Stimulated activated CD8-positive, alpha-beta memory T cell treated with anti-CD3 and anti-CD28 coated beads, Interleukin-15, amount 100 ng/mL, for 24 hours (primary cell): ENCODE results near the gene PIP5K1B.

ENCODE experiments used
- DNase-seq: peaks from one replicate; pipeline ENCODE4 v3.0.0-alpha.2; 2020; ENCODE audit warnings: low read depth

The PIP5K1B gene

GRCh38 chr9:68859347-68859746 is 154.3 kb downstream of the PIP5K1B start:
- no peak for DNase-seq

DNA sequence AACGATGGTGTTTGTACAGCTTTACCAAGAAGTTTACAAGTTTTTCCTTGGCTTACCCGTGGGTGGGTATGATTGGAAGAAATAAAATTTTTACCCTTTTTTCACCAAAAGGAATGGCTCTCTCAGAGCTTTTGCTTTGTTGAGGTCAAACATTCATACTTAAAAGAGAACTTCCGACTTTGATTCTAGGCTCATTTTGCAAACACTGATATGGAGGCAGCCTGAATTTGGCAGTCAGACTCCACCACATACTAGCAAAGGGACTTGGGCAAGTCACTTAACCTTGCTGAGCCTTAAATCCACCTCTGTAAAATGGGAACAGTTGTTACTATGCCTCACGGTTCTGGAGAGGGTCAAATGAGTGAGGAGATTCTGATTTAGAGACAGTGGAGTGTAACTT is 155.4 kb downstream of the PIP5K1B start:
- DNase-seq = no peak

DNA sequence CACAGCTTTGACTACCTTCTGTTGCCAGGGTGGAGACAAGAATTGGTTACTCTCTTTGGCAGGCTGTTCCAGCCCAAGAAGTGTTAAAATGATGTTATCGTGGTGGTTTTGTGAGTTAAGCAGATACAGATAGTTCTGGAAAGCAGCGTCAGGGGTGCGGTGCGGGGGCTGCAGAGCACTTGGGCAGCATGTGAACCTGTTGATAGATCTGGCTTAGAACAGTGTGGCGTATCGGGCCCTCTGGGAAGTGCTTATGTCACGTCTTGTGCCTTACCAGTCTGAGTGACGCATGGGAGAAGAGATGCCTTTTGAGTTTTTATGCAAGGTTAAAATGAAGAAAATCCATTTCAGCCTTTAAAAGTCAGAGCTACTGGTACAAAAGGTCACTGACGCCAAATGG is 156.4 kb downstream of the PIP5K1B start:
- DNase-seq = no peak

DNA sequence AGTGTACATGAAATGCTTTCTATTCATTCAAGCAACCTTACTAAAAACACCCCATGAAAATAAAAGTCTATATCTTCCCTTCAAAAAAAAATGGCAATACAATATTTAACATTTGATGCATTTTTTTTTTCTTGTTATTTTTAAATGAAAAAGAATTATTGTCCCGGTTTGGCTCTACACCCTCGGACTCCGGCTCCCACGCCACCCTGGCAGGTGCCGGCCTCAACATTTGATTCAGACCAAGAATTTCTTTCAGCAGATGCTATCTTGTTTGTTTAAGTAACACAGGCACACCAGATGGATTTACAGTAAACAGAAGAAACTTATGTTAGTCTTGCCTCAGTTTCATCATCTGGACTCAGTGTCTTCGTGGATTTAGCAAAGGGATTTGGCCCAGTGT is 162.0 kb downstream of the PIP5K1B start:
- no peak for DNase-seq

DNA sequence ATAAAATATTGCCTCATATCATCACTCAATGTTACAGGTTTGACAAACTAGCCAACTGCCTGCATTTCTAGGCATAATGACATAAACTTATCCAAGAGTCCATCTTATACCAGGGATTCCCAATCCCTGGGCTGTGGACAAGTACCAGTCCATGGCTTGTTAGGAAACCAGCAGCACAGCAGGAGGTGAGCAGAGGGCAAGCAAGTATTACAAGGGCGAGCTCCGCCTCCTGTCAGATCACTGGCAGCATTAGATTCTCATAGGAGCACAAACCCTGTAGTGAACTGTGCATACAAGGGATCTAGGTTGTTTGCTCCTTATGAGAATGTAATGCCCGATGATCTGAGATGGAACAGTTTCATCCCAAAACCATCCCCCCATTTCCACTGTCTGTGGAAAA is 164.0 kb downstream of the PIP5K1B start:
- no peak for DNase-seq

GRCh38 chr9:68870086-68870485 is 165.0 kb downstream of the PIP5K1B start:
- DNase-seq = no peak

DNA sequence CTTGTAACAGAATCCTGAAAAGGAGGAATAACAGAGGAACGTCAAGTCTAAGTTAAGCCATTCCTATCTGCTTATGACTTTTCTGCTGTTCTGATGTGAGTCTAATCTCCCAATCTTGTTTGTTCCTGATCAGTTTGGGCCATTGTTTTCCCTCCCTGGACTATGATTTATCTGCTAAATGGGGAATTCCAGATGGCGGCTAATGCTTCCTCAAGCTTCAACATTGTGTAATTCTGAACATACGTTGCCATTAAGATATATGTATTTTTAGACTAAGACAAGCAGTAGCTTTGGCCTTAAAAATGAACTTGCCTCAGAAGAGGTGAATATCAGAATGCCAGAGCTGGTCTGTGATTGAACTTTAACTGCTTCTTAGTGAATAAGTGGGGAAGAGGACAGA is 166.2 kb downstream of the PIP5K1B start:
- no peak for DNase-seq

DNA sequence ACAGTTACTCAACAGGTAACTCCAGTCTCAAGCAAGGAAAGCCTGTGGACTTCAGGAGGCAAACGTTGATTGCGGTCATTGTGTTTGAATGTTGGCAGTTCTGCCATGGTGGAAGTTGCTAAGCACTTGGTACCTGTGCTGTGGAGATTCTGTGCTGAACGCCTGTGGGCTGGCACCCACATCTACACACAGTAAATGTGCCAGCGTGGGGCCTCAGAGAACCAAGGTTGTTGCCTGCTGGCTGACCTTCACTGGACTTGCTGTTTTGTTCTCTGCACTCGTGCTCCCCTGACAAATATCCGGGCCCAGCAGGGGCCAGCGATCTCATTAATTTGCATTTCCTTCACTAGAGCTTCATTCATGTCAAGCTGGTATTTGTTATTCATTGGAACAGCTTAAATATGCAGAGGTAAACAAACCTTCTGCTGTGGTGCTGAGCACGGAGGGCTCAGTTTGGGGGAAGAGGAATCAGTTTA is 167.0 kb downstream of the PIP5K1B start:
- no peak for DNase-seq

DNA sequence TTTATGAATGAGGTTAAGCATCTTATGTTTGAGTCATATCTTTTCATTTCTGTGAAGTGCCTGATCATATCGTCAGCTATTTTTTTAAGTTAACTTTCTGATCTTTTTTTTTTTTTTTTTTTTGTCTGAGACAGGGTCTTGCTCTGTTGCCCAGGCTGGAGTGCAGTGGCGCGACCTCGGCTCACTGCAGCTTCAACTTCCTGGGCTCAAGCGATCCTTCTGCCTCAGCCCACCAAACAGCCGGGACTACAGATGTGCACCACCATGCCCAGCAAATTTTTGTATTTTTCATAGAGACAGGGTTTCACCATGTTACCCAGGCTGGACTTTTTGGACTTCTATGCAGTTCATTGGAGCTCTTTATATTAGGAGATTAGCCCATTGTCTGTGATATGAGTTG is 168.1 kb downstream of the PIP5K1B start:
- DNase-seq = no peak

DNA sequence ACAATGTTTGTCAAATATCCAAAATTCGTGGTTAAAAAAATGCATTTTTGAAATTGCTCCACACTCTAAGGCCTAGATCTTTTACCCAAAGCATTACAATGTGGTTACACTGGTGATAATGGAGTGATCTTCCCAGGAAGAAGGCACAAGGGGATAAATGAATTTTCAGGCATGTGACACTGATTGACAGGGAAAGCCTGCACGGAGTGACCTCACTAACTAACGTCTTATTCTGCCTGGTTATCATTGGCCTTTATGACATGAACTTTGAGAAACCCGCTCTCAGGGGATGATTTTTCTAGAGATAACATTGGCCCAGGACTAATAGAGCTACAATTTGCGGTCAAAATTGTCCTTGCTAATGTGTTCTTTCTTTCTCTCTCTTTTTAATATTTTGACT is 171.2 kb downstream of the PIP5K1B start:
- DNase-seq = no peak

- DNase-seq = no peak
Observed at GRCh38 chr9:68876681-68877080, 171.6 kb downstream of the PIP5K1B start.

GRCh38 chr9:68877219-68877618 is 172.2 kb downstream of the PIP5K1B start:
- DNase-seq = no peak

GRCh38 chr9:68878450-68878849 is 173.4 kb downstream of the PIP5K1B start:
- no peak for DNase-seq

DNA sequence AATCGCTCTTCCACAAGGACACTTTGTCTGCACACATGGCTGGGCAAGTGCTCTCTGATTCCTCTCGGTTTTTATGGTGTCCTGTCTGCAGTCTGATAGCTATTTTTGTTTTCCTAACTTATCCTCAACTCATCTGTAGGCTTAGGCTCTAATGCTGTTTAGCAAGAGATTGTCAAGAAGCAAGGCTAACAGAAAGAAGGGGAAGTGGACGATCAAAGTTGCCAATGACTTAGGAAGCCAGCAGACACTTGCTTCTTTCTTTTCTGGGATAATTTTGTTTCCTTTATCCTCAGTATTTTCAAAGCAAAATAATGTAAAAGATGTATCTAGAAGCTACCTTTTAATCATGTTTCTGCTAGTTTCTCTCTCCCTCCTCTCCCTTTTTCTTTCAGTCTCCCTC is 178.2 kb downstream of the PIP5K1B start:
- DNase-seq = no peak

- DNase-seq = no peak
Observed at GRCh38 chr9:68887232-68887631, 182.2 kb downstream of the PIP5K1B start.

- no peak for DNase-seq
Observed at GRCh38 chr9:68894502-68894901, 189.5 kb downstream of the PIP5K1B start.

DNA sequence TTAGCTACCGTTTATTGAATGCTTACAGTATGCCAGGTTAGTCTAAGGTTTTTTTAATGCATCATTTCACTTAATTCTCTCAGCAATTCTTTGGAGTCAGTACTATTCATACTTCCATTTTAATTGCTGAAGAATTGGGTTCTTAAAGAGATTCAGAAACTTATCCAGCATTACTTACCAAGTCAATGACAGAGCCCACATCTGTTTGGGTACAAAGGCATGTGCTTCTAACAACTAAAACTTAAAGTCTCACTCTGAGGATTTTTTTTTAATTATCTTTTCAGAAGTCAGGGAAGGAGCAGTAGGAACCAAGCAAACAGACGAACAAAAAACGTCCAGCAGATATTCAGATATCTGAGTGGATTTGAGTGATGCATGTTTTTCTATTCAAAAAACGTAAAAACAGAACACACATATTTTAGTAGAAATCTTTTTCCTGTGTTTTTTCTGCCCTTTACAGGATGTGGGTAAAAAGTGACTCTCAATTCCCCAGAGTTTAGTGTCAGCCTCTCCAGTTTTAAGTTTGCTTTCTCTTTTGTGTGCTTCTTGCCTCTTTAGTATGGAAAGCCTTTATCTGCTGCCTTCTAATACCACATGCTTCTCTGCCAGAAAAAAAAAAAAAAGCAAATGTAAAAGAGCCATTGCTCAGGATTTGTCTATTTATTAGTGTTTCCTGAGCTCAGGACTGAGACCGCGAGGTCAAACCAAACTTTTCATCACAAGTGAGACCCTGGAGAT is 190.9 kb downstream of the PIP5K1B start:
- DNase-seq = no peak

- DNase-seq = no peak
Observed at GRCh38 chr9:68896486-68896885, 191.4 kb downstream of the PIP5K1B start.

- DNase-seq = no peak
Observed at GRCh38 chr9:68897577-68898145, 192.6 kb downstream of the PIP5K1B start.

- no peak for DNase-seq
Observed at GRCh38 chr9:68898781-68899439, 193.9 kb downstream of the PIP5K1B start.

DNA sequence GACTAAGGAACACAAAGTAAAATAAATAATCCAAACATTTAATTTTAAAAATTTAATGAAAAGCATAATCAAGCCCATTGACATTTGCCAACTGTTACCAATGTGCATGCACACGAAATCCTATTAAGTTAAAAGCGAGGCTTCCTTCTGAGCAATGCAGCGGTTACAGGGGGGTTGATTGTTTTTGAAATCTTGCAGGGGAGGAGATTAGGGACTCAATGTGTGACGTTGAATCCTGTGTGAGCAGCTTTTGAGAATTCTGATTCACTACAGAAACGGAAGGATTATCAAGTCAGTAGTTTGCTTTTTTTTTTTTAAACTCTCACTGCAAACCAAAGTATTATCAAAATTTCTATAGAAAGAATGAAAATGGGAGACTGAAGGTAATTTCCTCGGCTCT is 199.4 kb downstream of the PIP5K1B start:
- no peak for DNase-seq

DNA sequence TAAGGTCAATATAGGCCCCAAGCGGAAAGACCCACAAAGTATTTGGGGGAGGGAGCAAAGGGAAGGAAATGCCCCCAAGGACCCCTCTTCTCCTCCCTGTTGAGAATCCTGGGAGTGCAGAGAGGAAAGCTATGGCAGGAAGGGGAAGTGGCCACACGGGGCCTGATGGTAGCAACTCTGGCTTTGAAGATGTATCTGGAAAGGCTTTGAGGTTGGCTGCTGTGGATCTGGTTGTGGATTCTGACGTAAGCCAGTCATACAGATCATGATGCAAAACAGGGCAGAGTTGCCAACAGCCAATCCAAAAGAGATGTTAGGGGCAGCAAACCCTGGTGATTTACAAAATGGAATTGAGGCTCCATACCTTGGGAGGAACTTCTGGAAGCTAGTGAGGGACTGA is 200.1 kb downstream of the PIP5K1B start:
- DNase-seq = no peak

DNA sequence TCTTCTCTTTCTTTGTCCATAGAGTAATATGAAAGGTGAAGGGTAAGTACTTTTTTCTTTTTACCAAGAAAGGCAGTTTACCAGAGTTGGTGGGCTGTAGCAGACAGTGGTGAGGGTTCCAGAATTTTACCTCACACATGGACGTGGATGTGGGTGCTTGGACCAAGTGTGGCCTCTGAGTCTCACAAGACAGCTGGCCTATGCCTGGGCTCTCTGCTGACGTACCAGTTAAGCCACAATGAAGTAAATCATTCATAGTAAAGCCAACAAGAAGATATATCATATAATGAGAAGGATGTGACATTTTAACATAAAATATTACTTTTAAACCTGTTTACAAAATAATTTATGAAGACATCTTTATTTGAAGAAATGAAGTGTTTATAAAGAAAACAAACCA is 202.9 kb downstream of the PIP5K1B start:
- no peak for DNase-seq
